Hematopoietic multipotent progenitor cell treated with erythropoietin and hydrocortisone succinate and interleukin-3 and kit ligand, for 15 days (in vitro differentiated cells): ENCODE measurements around the gene RER1.

ENCODE experiments used
- DNase-seq: peaks from one replicate; pipeline ENCODE4 v3.0.0-alpha.2; 2015; ENCODE audit warnings: low spot score

The RER1 gene

GRCh38 chr1:2391041-2391930 is at the start of gene RER1, which contains the start of gene MORN1:
RER1 (plus strand) TSS chr1:2391841; CDS start chr1:2395791, 3,950 bp downstream.
MORN1 (minus strand) TSS chr1:2391554; CDS start chr1:2391533, 21 bp downstream.
- DNase-seq: peak; percentile 100

GRCh38 chr1:2342384-2343022 is 49.1 kb upstream of the RER1 start:
- no peak for DNase-seq

- DNase-seq: no peak
Measured at GRCh38 chr1:2343023-2343935, 48.4 kb upstream of the RER1 start.

- DNase-seq: no peak
Measured at GRCh38 chr1:2344121-2344681, 47.4 kb upstream of the RER1 start.

- DNase-seq: no peak
Measured at GRCh38 chr1:2344744-2345296, 46.8 kb upstream of the RER1 start.

GRCh38 chr1:2345297-2346075 is 46.2 kb upstream of the RER1 start:
- DNase-seq: peak; percentile 70

- DNase-seq: no peak
Measured at GRCh38 chr1:2346691-2347408, 44.8 kb upstream of the RER1 start.

- no peak for DNase-seq
Measured at GRCh38 chr1:2347409-2347785, 44.2 kb upstream of the RER1 start.

GRCh38 chr1:2347896-2348295 is 43.7 kb upstream of the RER1 start:
- DNase-seq: no peak

GRCh38 chr1:2348346-2349325 is 43.0 kb upstream of the RER1 start:
- no peak for DNase-seq

- DNase-seq: no peak
Measured at GRCh38 chr1:2349806-2350205, 41.8 kb upstream of the RER1 start.

- DNase-seq: no peak
Measured at GRCh38 chr1:2350501-2350900, 41.1 kb upstream of the RER1 start.

- no peak for DNase-seq
Measured at GRCh38 chr1:2350911-2351655, 40.6 kb upstream of the RER1 start.

GRCh38 chr1:2351723-2352122 is 39.9 kb upstream of the RER1 start:
- DNase-seq: no peak

- DNase-seq: no peak
Measured at GRCh38 chr1:2352341-2352896, 39.2 kb upstream of the RER1 start.

GRCh38 chr1:2352897-2353550 is 38.6 kb upstream of the RER1 start:
- no peak for DNase-seq
